HK-2 (cell line): Measurements from ENCODE around the gene PSD2.

Experiments
- DNase-seq: peaks from one replicate; pipeline ENCODE4 v3.0.0-alpha.2; 2018; ENCODE audit not compliant: unreplicated experiment

Gene PSD2

GRCh38 chr5:139837711-139838380, 42.2 kb downstream of the PSD2 start:
- DNase-seq, result no peak

DNA sequence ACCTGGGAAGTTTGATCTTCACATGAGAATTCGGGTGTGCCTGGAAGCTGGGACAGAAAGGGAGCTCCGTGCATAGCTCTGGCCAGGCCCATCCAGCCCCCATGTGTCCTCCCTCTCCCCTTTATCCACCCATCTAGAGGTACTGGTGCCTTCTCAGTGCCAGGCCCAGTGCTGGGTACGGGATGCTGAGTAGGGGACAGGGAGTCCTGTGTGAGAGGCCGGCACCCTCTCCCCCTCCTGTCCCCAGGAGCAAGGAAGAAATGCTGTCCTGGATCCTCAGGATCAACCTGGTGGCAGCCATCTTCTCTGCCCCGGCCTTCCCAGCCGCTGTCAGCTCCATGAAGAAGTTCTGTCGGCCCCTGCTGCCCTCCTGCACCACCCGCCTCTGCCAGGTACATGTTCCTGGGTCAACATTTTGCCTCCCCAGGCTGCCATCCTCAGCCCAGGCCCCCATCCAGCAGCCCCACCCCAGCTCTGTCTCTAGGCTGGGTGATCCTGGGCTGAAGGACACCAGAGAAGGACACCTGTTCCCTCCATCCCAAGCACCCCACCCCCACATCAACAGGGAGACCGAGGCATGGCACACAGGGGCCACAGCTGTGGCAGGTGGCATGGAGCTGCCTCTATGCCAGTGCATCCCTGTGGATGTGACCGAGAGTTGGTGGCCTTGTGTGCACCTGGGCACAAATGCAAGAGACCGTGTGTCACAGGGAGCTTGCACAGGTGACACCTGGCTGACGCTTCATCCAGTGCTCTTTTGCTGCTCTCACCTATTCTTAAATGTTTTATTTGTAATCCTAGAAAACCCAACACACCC, 43.0 kb downstream of the PSD2 start:
- no peak for DNase-seq

DNA sequence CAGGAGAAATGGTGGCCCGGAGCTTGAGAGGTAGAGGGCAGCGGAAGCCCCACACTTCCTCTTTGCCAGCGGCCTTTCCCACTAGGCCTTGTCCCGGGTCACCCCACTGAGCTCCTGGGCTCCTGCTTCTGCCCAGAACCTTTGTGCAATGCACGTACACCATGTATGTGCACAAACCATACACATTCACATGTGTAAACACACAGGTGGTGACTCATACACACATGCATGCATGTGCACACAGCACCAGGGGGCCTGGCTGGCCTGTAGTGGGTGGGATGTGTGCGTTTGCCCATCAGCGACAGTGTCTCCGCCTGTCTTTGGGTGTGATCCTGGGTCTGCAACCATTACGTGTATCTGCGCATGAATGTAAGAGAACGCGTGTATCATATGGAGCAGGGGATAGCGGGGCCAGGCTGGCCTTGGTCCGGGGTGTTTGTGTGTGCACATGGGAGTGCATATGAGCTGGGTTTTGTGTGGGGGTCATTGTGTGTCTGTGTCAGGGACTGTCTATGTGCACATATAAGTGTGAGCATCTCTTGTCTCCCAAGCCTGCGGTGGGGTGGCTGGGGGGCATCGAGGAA, 43.7 kb downstream of the PSD2 start:
- DNase-seq, result no peak

GRCh38 chr5:139839918-139840317, 44.3 kb downstream of the PSD2 start:
- DNase-seq, result no peak

DNA sequence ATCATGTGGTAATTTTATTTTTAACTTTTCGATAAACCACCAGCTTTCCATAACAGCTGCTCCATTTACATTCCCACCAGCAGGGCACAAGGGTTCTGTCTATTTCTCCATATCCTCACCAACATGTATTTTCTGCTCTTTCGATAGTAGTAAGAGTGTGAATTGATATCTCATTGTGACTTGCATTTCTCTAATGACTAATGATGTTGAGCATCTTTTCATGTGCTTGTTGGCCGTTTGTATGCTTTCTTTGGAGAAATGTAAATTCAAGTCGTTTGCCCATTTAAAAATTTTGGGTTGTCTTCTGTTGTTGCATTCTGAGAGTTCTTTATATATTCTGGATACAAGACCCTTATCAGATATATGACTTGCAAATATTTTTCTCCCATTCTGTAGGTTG, 45.9 kb downstream of the PSD2 start:
- no peak for DNase-seq

DNA sequence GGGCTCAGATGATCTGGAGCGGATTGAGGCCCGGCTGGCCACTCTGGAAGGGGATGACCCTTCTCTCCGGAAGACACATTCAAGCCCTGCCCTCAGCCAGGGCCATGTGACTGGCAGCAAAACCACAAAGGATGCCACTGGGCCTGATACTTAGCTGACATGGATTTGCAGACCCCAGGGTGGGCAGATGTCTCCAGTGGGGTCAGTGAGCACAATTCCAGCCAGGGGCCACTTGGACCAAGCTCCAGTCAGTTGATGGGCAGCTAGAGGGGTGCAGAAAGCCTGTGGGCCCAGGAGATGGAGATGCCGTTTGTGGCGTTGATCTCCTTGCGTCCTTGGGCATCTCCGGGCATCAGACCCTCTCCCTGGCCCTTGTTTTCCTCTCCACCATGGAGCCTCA, 46.7 kb downstream of the PSD2 start:
- no peak for DNase-seq

DNA sequence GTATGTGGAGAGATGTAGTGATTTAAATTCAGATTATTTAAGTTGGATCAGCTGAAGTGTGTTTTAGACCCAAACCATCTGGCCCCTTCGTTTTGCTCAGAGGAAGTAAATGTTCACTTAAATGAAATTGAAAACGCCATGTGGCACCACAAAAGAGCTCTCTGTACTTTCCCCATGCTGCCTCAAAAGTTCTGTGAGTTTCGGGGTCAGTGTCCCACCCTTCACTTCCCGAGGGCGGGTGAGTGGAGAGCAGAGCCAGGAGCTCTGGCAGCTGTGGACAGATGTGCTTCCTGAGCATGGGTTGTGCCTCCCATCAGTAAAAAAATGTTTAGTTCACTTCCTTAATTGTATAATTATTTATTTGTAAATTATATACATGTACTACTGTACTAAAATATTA, 48.4 kb downstream of the PSD2 start:
- no peak for DNase-seq

- peak; percentile 64 for DNase-seq
These were observed 49.0 kb downstream of the PSD2 start for GRCh38 chr5:139844472-139845145.

- no peak for DNase-seq
These were observed 50.5 kb downstream of the PSD2 start for GRCh38 chr5:139845846-139846681.

DNA sequence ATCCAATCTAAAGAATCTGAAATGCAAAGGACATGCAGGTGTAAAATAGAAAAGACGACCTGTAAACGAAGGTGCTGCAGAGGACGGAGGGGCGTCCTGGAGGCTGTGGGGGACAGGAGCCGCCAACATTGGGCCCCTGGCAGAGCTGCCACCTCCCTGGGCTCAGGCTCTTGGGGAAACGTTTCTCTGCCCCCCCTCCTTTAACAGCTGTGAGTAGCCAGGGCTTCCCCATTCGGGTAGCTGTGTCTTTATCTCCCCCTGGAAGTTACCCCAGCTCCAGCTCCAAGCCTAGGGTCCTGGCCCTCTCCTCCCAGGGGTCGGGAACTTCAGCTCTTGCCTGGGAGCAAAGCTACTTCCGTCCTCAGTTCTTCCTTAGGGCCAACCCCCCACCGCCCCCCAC, 51.5 kb downstream of the PSD2 start:
- DNase-seq, result no peak

DNA sequence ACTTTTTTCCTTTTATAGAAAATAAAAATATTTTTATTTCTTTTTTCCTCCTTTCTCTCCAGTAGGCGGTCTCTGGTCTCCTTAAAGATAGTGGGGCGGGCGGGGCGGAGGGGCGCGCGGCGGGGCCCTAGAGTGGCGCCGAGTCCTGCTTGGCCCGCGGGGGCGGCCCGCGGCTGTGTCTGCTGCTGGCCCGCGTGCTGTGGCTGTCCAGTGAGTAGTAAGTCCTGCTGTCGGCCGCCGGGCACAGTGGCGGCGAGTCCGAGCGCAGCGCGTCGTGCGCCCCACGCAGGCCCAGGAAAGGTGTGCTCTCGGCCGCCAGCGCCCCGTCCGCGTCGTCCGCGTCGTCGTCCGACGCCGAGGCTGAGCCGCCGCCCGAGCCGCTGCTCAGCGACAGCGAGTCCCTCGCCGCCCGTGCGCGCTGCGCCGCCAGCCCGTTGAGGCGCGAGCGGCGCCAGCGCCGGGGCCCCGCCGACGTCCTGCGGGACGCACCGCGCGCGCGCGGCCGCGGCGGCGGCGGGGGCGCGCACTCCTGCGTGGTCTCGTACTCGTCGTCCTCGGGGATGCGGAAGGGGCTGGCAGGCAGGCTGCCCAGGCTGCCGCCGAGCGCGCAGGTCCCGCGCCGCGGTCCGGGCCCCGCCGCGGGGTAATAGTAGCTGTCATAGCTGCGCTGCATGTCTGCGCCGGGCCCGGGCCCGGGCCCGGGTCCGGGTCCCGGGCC, 52.3 kb downstream of the PSD2 start:
- no peak for DNase-seq

GRCh38 chr5:139848508-139849100, 53.0 kb downstream of the PSD2 start:
- DNase-seq, result no peak

DNA sequence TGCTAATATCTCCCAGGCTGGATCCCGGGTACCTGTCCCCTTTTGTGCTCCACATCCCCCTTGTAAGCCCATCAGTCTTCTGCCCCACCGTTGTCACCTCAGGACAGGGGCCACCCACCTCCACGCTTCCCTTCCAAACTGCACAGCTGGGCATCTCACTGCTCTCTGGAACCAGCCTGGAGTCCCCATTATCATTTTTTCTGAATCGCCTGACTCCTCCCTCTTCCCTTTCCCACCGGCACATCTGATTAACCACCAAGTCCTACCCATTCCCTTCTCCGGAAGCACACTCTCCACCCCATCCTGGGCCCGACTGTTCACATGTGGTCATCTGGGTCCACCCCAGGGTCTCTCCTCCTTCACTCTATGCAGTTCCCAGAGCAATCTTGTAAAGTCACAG, 53.9 kb downstream of the PSD2 start:
- DNase-seq, result no peak

DNA sequence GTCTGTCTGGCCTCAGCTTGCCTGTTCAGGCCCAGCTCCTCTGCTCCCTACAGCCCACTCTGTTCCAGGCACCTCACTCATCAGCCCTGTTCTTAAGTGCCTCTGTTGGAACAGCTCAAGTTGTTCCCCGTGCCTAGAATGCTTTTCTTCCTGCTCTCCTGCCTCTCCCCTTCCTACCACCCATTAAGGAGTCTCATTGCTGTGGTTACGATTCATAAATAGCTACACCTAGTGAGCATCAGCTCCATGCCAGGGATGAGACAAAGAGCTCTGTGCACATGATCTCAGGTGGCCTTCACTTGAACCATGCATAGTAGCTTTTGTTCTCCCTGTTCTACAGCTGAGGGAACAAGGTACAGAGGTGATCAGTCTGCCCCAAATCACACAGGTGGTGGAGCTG, 54.3 kb downstream of the PSD2 start:
- DNase-seq, result no peak

DNA sequence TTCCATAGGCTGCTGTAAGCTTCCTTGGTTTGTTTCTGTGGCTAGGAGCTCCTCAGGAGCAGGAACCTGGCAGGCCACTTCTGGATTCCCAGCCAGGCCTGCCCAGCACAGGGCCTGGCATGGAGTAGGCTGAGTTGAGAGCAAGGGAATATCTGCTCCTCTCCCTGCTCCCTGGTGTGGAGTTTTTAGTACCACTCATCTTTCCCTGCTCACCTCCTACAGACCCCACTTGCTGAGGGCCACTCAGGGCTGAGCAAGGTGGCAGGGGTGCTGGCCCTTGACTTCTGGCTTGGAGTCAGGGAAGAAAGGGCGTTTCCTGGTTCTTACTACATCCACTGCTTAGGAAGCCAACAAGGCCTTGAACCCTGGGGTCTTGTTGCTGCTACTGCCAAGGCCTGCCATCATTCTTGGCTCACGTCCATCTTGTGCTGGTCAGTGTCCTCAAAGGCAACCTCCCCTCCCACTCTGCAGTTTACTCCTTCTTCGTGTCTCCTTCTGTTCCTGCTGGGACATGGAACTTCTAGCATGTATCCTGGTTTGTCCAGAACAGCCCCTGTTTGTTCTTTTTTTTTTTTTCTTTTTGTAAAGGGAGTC, 54.9 kb downstream of the PSD2 start:
- DNase-seq, result no peak

DNA sequence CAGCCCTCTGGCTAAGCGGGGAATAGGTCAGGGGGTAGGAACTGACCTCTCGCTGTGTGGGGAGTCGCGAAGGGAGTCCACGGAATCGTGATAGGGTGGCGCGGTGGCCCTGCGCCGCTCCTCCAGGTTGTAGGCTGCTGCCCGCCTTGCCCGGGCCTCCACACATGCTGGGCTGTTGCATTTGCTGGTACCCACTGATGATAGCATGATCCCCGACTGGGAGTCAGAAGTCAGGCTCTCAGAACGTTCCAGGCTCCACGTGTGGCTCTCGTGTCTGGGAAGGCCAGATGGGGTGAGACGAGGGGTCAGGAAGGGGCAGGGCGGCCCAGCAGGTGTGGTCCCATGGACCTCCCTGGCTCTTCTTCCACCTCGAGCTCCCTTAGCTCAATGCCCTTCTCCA, 56.0 kb downstream of the PSD2 start:
- DNase-seq, result no peak

DNA sequence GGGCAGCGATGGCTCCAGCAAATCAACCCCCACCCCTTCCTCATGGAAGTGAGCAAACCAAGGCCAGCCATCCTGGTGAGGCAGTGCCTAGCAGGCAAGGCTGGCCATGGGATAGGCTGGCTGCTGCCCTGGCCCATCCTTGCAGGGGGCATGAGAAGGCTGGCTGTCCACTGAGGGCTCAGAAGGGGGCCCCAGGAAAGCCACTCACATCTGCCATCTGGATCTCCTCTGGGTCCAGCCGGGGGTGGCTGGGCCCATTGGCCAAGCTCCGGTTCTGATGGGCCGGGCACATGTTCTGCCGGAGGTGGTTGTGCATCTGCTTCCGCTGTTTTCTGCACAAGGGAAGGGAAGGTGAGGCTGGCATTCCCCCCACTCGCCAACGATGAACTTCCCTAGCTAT, 57.1 kb downstream of the PSD2 start:
- no peak for DNase-seq

DNA sequence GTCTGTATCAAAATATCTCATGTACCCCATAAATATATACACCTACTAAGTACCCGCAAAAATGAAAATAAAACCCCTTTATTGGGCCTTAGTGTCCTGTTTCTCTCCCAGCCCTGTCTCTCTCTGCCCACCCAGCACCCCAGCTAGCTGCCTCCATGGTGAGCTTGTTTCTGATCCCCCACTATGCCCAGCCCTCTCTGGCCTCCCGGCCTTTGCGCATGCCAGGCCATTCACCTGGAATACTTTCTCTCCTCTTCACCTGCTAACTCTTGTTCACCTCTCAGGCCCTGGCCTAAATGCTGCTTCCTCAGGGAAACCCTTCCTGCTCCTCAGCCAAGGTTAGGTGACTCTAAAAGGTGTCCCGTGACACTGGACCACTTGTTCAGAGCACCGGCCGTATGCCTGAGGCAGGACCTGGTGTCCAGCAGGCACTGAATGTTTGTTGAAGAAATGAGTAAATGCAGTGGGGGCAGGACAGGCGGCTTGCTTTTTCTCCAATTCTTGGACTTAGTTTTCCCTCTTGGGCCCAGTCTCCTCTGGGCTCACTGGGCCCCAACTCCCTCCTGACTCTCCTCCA, 58.5 kb downstream of the PSD2 start:
- no peak for DNase-seq

DNA sequence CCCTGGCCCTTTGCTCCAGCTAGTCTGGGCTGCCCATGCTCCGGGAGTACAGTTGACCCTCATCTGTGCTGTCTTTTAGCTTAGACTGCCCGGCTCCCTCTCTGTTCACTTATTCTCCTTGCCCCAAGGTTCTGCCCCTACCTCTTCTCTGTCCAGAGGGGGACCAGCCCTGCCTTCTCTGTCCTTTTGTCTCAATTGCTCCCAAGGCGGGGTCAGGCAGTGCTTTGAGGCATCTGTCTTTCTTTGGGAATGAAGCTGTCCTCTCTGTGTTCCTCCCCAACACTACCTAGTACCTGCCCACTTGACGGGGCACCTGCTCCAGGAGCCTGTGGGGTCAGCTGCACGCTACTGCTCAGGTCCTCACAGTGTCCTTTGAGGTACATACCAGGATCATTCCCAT, 59.3 kb downstream of the PSD2 start:
- DNase-seq, result no peak

- no peak for DNase-seq
These were observed 59.8 kb downstream of the PSD2 start for GRCh38 chr5:139855451-139855850.
